Calu3 (cell line): Measurements from ENCODE around the gene NOVA2. TPM values are rescaled to one million over a fixed set of nuclear protein-coding genes. Genes with fewer than 3 reads are reported as not detected.
"Not testable (repeated sequence)": the region's sequence is repeated elsewhere in the genome, so short reads cannot be mapped to it uniquely, and the experiment has no call there.

Experiments
- BruUV-seq: library from RNA; stranded (reverse); fragments of 400-500 nt; replicated peaks from 2 replicates; lab custom pipeline; 2021; lab: Mats Ljungman, UMichigan
- CTCF ChIA-PET: fragments of 300-600 bp; sonication (Branson Sonifier 250); formaldehyde crosslinking; loops from one replicate; lab custom pipeline; 2022; ENCODE audit warnings: antibody characterized with exemption; lab: Charles Lee
- DNase-seq: peaks from one replicate; pipeline ENCODE4 v3.0.0; 2022
- H3K27ac Mint-ChIP-seq: one replicate; pipeline ENCODE4 v1.8.0; 2022; ENCODE audit warnings: mixed read lengths; ENCODE audit not compliant: unreplicated experiment
- H3K27me3 Mint-ChIP-seq: one replicate; pipeline ENCODE4 v1.8.0; 2022; ENCODE audit warnings: mixed read lengths; ENCODE audit not compliant: unreplicated experiment
- H3K36me3 Mint-ChIP-seq: one replicate; pipeline ENCODE4 v1.8.0; 2022; ENCODE audit warnings: mild to moderate bottlenecking, moderate library complexity, mixed read lengths; ENCODE audit not compliant: insufficient read depth, unreplicated experiment
- H3K4me1 Mint-ChIP-seq: one replicate; pipeline ENCODE4 v1.8.0; 2022; ENCODE audit warnings: mild to moderate bottlenecking, low read depth, mixed read lengths; ENCODE audit not compliant: unreplicated experiment
- H3K4me3 Mint-ChIP-seq: one replicate; pipeline ENCODE4 v1.8.0; 2022; ENCODE audit warnings: mild to moderate bottlenecking, low read depth, moderate library complexity, mixed read lengths; ENCODE audit not compliant: unreplicated experiment
- H3K9me3 Mint-ChIP-seq: one replicate; pipeline ENCODE4 v1.8.0; 2022; ENCODE audit warnings: low read depth, mixed read lengths; ENCODE audit not compliant: unreplicated experiment
- CTCF ChIP-seq: fragments of 200-600 bp; IDR thresholded peaks from one replicate; pipeline ENCODE4 v1.8.0; 2022; ENCODE audit warnings: antibody characterized with exemption; ENCODE audit not compliant: unreplicated experiment
- intact Hi-C: fragments of 100-400 bp; cut with micrococcal nuclease; formaldehyde crosslinking; loops from one replicate; pipeline ENCODE4 v1.10.0; 2022; ENCODE audit not compliant: unreplicated experiment
- total RNA-seq: library from RNA; stranded (reverse); gene quantifications from 2 replicates; pipeline ENCODE4 v1.2.3, GENCODE V29; 2022

NOVA2 gene
- total RNA-seq, 1 experiment from 2014 or later, result not detected

GRCh38 chr19:45900738-45901431 is 72.8 kb downstream of the NOVA2 start:
- Mint-ChIP-seq H3K4me3 (no peak overlapping the region), H3K9me3 (no peaks in the 10 kb centered on the region), H3K36me3 (peaks cover 36% of the 10 kb centered on the region), H3K4me1 (no peaks in the 10 kb centered on the region), H3K27ac (no peak overlapping the region), H3K27me3 (peaks cover under 1% of the 10 kb centered on the region)
- TF ChIP-seq CTCF, result no peak
- CTCF ChIA-PET, result interaction anchor here (0.6 kb wide), 1 partner anchor 22 kb away, joined by 11 read pairs; no protein-coding TSS in a partner anchor
- intact Hi-C loops, result no loop called here
- BruUV-seq, result no TSS peak
- no peak for DNase-seq

DNA sequence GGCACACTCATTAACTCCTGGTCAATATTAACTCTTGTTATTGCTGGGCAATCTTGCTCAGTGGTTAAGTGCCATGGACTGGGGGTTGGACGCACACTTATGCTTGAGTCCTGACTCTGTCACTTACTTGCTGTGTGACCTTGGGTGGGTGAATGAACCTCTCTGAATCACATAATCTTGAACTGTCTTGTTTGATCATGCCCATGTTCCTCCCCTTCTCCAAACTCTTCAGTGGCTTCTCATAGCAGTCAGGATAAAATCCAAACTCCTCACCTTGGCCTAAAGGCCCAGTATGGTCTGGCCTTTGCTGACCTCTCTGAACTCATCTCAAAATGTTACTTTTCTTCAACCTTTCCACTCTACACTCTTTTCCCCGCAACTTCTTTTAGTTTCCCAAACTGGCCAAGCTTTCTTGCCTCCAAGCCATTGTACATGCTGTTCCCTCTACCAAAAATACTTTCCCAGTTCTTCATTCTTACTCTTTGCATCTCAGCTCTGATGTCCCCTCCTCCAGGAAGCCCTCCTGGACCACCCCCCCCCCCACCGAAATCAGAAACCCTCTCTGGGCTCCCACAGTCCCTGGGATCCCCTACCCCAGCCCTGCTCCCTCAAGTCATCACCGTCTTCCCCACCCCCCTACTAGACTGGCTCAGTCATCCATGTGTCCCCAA is 73.6 kb downstream of the NOVA2 start:
- Mint-ChIP-seq H3K4me3 (no peak overlapping the region), H3K27me3 (no peaks in the 10 kb centered on the region), H3K36me3 (peaks cover 44% of the 10 kb centered on the region), H3K27ac (no peak overlapping the region), H3K4me1 (no peaks in the 10 kb centered on the region), H3K9me3 (no peaks in the 10 kb centered on the region)
- no peak for DNase-seq
- CTCF ChIA-PET, result no interaction called here
- intact Hi-C loops, result no loop called here
- no peak for TF ChIP-seq CTCF
- no TSS peak for BruUV-seq

- no peaks in the 10 kb centered on the region for H3K9me3 Mint-ChIP-seq
- TF ChIP-seq CTCF, result no peak
- no peak overlapping the region for H3K4me3 Mint-ChIP-seq
- intact Hi-C loops, result no loop called here
- H3K4me1 Mint-ChIP-seq, result no peaks in the 10 kb centered on the region
- H3K36me3 Mint-ChIP-seq, result peaks cover 44% of the 10 kb centered on the region
- CTCF ChIA-PET, result no interaction called here
- no peak overlapping the region for H3K27ac Mint-ChIP-seq
- DNase-seq, result no peak
- no peaks in the 10 kb centered on the region for H3K27me3 Mint-ChIP-seq
- no TSS peak for BruUV-seq
These were observed 74.4 kb downstream of the NOVA2 start for GRCh38 chr19:45899253-45899652.

GRCh38 chr19:45897261-45897812 is 76.3 kb downstream of the NOVA2 start:
- CTCF ChIA-PET, result no interaction called here
- Mint-ChIP-seq H3K9me3 (no peaks in the 10 kb centered on the region), H3K4me3 (no peak overlapping the region), H3K27me3 (no peaks in the 10 kb centered on the region), H3K27ac (no peak overlapping the region), H3K4me1 (no peaks in the 10 kb centered on the region), H3K36me3 (peaks cover 34% of the 10 kb centered on the region)
- no peak for DNase-seq
- intact Hi-C loops, result no loop called here
- no peak for TF ChIP-seq CTCF
- no TSS peak for BruUV-seq

DNA sequence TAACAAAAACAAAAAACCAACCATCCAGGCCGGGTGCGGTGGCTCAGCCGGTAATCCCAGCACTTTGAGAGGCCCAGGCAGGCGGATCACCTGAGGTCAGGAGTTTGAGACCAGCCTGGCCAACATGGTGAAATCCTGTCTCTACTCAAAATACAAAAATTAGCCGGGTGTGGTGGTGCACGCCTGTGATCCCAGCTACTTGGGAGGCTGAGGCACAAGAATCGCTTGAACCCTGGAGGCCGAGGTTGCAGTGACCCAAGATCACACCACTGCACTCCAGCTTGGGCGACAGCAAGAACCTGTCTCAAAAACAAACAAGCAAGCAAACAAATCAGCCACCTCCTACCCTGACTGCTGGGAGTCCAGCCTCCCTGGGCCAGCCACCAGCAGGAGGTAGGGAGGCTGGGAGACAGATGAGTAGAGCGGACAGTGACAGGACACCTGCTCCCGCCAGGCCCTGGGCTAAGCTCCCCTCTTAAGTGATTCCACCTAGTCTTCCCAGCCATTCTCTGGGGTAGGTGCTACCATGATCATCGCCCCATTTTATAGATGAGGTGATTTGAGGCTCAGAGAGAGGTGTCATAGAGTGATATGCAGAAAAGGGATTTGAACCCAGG is 77.6 kb downstream of the NOVA2 start:
- H3K27ac Mint-ChIP-seq, DNase-seq, H3K4me3 Mint-ChIP-seq, H3K4me1 Mint-ChIP-seq, H3K27me3 Mint-ChIP-seq, H3K9me3 Mint-ChIP-seq, intact Hi-C loops, BruUV-seq: not testable (repeated sequence)
- CTCF ChIA-PET, result interaction anchor here (1.1 kb wide), 1 partner anchor 32 kb away, joined by 3 read pairs; the partner anchor contains the start of gene FOXA3
- H3K36me3 Mint-ChIP-seq, result peaks cover 25% of the 10 kb centered on the region
